Posterior vena cava (tissue), 2 donors: Measurements from ENCODE around the gene PAGE3. TPM values are rescaled to one million over a fixed set of nuclear protein-coding genes. Genes with fewer than 3 reads are reported as not detected.

Experiments used
- DNase-seq: peaks from one replicate; pipeline ENCODE4 v3.0.0-alpha.2; 2020; ENCODE audit warnings: low spot score
- intact Hi-C, 2 donors: fragments of 100-400 bp; cut with DNase I; formaldehyde crosslinking; loops; one replicate each; pipeline versions ENCODE4 v1.14.1 to v1.14.2; 2022 to 2023
- long read RNA-seq, 2 donors: library from polyadenylated mRNA; unstranded; transcript quantifications; one replicate each; pipeline ENCODE4 v2.0.0, GENCODE V29; 2020 to 2021
- total RNA-seq, 2 donors: library from RNA; stranded (reverse); fragmentation: NEBNext Ultra II Directional; extraction: Animal tissue kit (Norgen Biotek cat#: 25700); gene quantifications; one replicate each; pipeline ENCODE4 v1.2.1, GENCODE V29; 2021
- donor health status: DM: yes; HTN: yes; CAD: no.
- donor health status: DM: yes; HTN: yes; CAD: no.

PAGE3 gene, protein sequence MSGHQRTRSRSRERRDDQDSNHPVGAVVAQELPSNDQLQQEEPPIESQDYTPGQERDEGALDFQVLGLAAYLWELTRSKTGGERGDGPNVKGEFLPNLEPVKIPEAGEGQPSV
- total RNA-seq: not detected
- long read RNA-seq, donor 1: 0 reads
- long read RNA-seq, donor 2: 0 reads

GRCh38 chrX:55264816-55265215 lies at the start of gene PAGE3:
Gene PAGE3, minus strand, starts transcription at chrX:55264916. Its CDS starts 1,013 bp downstream, at chrX:55263903.
- DNase-seq: no peak
- intact Hi-C loops: loop anchor here in 1 of 2 donors (5.0 kb wide), 1 partner anchor 883 kb away; no protein-coding TSS in a partner anchor

GRCh38 chrX:55312655-55313054 lies 47.9 kb upstream of the PAGE3 start:
- intact Hi-C loops: no loop called here
- no peak for DNase-seq

DNA sequence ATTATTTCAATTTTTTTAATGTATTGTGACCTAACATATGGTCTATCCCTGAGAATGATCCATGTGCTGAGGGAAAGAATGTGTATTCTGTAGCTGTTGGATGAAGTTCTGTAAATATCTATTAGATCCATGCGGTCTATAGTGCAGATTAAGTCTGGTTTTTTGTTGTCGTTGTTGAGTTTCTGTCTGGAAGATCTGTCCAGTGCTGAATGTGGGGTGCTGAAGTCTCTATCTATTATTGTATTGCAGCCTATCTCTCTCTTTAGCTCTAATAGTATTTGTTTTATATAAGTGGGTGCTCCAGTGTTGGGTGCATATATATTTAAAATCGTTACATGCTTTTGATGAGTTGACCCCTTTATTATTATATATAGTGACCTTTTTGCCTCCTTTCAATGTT lies 26.2 kb upstream of the PAGE3 start:
- no peak for DNase-seq
- intact Hi-C loops: no loop called here

DNA sequence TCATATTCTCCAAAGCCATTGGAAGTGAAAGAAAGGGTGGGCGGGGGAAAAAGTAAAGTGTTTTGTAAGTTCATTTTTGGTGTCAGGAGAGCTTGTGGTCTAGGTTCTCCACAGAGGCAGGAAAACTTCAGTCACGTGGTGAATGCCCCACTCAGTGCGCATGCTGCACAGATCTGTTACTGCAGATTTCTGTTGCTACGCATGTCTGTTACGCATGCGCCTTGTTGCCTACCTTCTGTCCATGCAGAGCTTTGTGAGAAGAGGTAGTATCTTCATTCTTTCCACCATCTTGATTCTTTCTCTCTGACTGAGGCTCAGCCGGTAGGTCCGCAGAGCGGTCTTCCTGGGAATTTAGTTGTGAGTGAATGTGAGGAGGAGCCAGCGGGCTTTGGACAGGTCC lies 15.1 kb upstream of the PAGE3 start:
- intact Hi-C loops: no loop called here
- DNase-seq: no peak

DNA sequence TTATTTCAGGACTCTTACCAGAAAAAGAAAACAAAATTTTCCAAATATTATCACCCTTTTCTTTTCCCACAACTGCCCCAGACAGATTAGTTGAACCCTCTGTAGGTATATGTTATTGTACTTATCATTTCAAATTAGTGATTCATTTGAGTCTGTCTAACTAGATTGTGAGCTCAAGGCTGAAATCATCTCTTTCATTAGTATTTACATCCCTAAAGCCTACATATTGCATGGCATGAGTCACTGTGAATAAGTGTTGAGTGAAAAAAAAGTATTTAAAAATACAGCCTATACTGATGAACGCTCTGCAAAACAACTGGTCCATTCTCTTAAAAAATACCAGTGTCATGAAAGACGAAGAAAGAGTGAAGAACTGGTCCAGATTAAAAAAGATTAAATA lies 3.9 kb downstream of the PAGE3 start:
- intact Hi-C loops: no loop called here
- no peak for DNase-seq

DNA sequence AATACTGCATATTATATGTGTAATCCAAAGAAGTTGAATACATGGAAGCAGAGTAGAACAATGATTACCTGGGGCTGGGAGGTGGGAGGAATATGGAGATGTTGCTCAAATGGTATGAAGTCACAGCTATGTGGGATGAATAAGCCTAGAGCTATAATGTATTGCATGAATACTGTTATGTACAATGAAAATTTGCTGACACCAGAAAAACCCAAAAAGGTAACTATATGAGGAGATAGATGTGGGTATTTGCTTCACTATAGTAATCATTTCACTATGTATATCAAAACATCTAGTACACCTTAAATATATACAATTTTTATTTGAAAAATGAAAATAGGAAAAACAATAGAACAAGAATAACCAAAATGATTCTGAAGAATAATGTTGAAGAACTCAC lies 11.2 kb downstream of the PAGE3 start:
- intact Hi-C loops: no loop called here
- DNase-seq: no peak

- no peak for DNase-seq
- intact Hi-C loops: no loop called here
Observed at GRCh38 chrX:55240788-55241340, 23.9 kb downstream of the PAGE3 start.

GRCh38 chrX:55220119-55220794 lies 44.5 kb downstream of the PAGE3 start, which contains the start of gene PAGE5:
Gene PAGE5, plus strand, starts transcription at chrX:55220346. Its CDS starts 1,037 bp downstream, at chrX:55221383.
- no peak for DNase-seq
- intact Hi-C loops: no loop called here

- intact Hi-C loops: no loop called here
- no peak for DNase-seq
Observed at GRCh38 chrX:55213381-55213780, 51.3 kb downstream of the PAGE3 start.

DNA sequence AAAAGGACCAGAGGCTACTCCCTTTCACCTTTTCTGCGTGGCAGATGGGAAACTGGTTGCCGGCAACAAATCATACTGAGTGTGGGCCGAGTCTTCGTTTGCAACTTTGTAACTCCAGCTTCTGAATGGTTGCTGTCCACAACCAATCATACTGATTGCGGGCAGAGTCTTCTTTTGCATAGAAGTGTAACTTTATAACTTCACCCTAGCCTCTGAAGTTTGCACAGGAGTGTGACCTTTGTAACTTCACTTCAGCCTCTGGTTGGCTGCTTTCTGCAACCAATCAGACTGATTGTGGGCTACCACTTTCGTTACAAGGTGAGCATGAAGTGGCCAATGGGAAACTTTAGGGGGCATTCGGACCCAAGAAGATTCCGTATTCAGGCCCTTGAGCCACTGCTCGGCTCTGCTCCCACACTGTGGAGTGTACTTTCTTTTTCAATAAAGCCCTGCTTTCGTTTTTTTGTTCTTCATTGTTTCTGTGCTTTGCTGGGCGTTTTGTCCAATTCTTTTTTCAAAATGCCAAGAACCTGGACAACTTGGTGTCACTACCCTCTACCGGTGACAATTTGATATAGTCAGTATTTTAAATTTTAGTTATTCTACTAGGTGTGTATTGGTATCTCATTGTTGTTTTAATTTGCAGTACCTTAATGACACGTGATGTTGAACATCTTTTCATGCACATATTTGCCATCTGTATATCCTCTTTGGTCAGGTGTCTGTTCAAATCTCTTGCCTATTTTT lies 53.6 kb downstream of the PAGE3 start:
- DNase-seq: no peak
- intact Hi-C loops: no loop called here

Other genes with a start within 250 kb of the PAGE3 start
- gene ALAS2, start 233.9 kb downstream of the PAGE3 start, total RNA-seq: 10 to 100 TPM in 1 of 2 donors, 1 to 10 TPM in 1; 4.7 to 13.1 TPM
- gene PAGE2B, start 189.9 kb downstream of the PAGE3 start, total RNA-seq: not detected
- gene PAGE2, start 175.9 kb downstream of the PAGE3 start, total RNA-seq: not detected
- not detected for gene PAGE5, start 44.6 kb downstream of the PAGE3 start, total RNA-seq
- 10 to 100 TPM; 31.9 to 33.7 TPM for gene MAGEH1, start 187.2 kb upstream of the PAGE3 start, total RNA-seq
- 1 to 10 TPM; 2.0 to 2.7 TPM for gene USP51, start 224.9 kb upstream of the PAGE3 start, total RNA-seq